Stomach (tissue), 4 donors: Measurements from ENCODE around the gene TBX21.

Experiments used
- EP300 ChIP-seq: sonication (generic); formaldehyde crosslinking; IDR thresholded peaks from one replicate; pipeline ENCODE4 v1.6.1; 2017; ENCODE audit warnings: antibody characterized with exemption
- POLR2A ChIP-seq, 4 donors: fragments of 450-650 bp; IDR thresholded peaks; one replicate each; pipeline ENCODE4 v1.6.1; 2016; ENCODE audit warnings: antibody characterized with exemption in 4 of 4, control low read depth in 2 of 4, mild to moderate bottlenecking in 1 of 4, moderate library complexity in 1 of 4
- POLR2AphosphoS5 ChIP-seq, 3 donors: sonication (generic); formaldehyde crosslinking; IDR thresholded peaks; one replicate each; pipeline ENCODE4 v1.6.1; 2016; ENCODE audit warnings: antibody characterized with exemption in 3 of 3
- TF ChIP-seq, protein P1 (sequence below), 7 experiments: fragments of 450-650 bp in 4 of 7; fragments of 200-600 bp in 3 of 7; sonication (generic) in 3 of 7; IDR thresholded peaks; one replicate each; pipeline ENCODE4 v1.5.1; 2016 to 2019; ENCODE audit warnings: antibody characterized with exemption in 7 of 7, control low read depth in 2 of 7, mild to moderate bottlenecking in 1 of 7

DNA sequence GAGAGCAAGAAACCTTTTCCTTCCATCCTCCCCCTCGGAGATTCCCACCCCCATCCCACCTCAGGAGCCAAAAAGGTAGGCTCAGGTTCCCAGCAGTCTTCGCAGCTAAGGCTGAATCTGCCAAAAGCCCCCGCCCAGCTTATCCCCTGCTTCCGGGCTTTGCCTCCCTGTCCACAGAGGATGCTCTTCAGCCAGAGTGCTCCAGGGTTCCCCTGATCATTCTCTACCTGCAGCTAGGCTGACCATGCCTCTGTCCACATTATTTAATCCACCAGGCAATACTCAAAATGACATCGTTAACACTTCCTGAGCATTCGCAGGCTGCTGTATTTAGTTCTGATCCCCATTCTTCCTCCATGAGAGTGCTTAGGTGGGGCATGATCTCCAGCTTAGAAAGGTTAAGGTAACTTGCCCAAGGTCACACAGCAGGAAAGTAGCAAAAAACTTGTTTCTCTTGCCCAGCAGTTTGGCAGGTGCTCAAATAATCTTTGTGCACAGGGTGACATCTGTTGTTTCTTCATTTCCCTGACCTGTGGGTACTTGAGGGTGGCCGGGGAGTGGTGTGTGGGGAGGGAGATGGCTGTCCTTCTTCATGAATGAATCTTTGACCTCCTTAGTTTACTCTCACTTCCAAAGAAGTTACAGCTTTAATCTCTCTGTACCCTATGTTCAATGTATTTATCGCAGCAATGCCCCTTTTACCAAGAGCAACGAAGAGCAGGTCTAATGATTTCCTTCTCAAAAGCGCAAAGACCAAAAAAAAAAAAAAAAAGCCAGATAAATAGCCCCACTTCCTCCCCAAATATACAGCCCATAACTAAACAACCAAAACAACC is 39.9 kb upstream of the TBX21 start:
- TF ChIP-seq, protein P1, sequence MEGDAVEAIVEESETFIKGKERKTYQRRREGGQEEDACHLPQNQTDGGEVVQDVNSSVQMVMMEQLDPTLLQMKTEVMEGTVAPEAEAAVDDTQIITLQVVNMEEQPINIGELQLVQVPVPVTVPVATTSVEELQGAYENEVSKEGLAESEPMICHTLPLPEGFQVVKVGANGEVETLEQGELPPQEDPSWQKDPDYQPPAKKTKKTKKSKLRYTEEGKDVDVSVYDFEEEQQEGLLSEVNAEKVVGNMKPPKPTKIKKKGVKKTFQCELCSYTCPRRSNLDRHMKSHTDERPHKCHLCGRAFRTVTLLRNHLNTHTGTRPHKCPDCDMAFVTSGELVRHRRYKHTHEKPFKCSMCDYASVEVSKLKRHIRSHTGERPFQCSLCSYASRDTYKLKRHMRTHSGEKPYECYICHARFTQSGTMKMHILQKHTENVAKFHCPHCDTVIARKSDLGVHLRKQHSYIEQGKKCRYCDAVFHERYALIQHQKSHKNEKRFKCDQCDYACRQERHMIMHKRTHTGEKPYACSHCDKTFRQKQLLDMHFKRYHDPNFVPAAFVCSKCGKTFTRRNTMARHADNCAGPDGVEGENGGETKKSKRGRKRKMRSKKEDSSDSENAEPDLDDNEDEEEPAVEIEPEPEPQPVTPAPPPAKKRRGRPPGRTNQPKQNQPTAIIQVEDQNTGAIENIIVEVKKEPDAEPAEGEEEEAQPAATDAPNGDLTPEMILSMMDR (IDR thresholded peaks at IDR 0.05): no peak
- no peak for TF ChIP-seq POLR2A (IDR thresholded peaks at IDR 0.05)
- no peak for TF ChIP-seq POLR2AphosphoS5 (IDR thresholded peaks at IDR 0.05)
- no peak for TF ChIP-seq EP300
